Measurements from ENCODE around the gene PIAS4. TPM values are rescaled to one million over a fixed set of nuclear protein-coding genes. Genes with fewer than 3 reads are reported as not detected.

The PIAS4 gene
- total and polyA plus RNA-seq, 7 experiments from 2014 or later, result 3.9 to 40.6 (median 24.3) TPM

- DNase-seq (no peak), ATAC-seq (no peak)
- Mint-ChIP-seq H3K9me3 (no peaks in the 10 kb centered on the region), H3K27me3 (no peaks in the 10 kb centered on the region), H3K4me3 (peak overlapping the region in 9 of 10 donors; percentile 40 to 77 (median 70)), H3K27ac (peak overlapping the region; percentile 72 to 95 (median 87)), H3K4me1 (peaks cover 27 to 66% (median 56%) of the 10 kb centered on the region in 7 donors), H3K36me3 (peaks cover 0 to 4% (median 0%) of the 10 kb centered on the region in 5 donors)
- ChIA-PET POLR2A (interaction anchor here (1.3 to 1.5 kb wide), 2 partner anchors 25 to 31 kb away, joined by 3 to 4 read pairs; no protein-coding TSS in a partner anchor), CTCF (no interaction called here)
- intact Hi-C loops (cut with micrococcal nuclease), result no loop called here
- Histone ChIP-seq H3K36me3 (ENCODE audit: control insufficient read depth in 2 of 3, insufficient read depth in 3 of 3, low read length in 3 of 3) (no peaks in the 10 kb centered on the region), H3K4me3 (ENCODE audit: low read length) (no peak overlapping the region), H3K27me3 (ENCODE audit: control insufficient read depth in 2 of 2, insufficient read depth in 2 of 2, low read length in 2 of 2) (no peaks in the 10 kb centered on the region), H3K9me3 (ENCODE audit: control insufficient read depth in 2 of 3, low read length in 3 of 3) (no peaks in the 10 kb centered on the region), H3K4me1 (ENCODE audit: control insufficient read depth in 2 of 2, insufficient read depth in 2 of 2, low read length in 2 of 2) (peaks cover 60 to 66% of the 10 kb centered on the region in 2 donors), H3K27ac (ENCODE audit: low read depth, low read length) (peak overlapping the region; percentile 68)
Measured at GRCh38 chr19:4084547-4084877, 77.0 kb downstream of the PIAS4 start.

DNA sequence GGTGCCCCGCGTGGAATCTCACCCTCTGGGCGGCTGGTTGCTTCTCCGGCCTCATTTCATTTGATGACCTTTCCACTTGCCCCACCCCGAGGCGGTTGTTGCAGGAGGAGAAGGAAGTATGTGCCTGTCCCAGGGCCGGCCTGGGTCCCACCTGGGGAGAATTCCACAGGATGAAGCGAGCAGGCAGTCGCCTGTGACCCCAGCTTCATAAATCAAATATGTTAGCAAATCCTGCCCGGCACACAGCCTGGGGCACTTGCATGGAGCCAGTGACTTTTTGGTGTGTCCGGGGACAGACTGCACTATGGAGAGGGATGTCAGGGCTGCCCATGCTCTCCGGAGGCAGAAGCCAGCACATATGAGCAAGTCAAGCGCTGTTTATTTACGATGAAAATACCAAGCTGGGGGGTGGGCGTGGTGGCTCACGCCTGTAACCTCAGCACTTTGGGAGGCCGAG is 78.9 kb downstream of the PIAS4 start:
- ChIA-PET POLR2A (interaction anchor here (1.0 to 2.1 kb wide), 4 partner anchors 9 to 101 kb away, joined by 3 to 10 read pairs (median 6); partner anchors contain the start of gene EEF2), CTCF (no interaction called here)
- Mint-ChIP-seq H3K4me3 (peak overlapping the region in 8 of 10 donors; percentile 21 to 82 (median 55)), H3K4me1 (peaks cover 33 to 70% (median 58%) of the 10 kb centered on the region in 7 donors), H3K9me3 (no peaks in the 10 kb centered on the region), H3K27me3 (no peaks in the 10 kb centered on the region), H3K36me3 (peaks cover 0 to 4% (median 0%) of the 10 kb centered on the region in 5 donors), H3K27ac (peak overlapping the region; percentile 23 to 92 (median 82))
- H3K27me3 ChIP-seq (ENCODE audit: control insufficient read depth in 2 of 2, insufficient read depth in 2 of 2, low read length in 2 of 2), result no peaks in the 10 kb centered on the region
- no peak for DNase-seq
- ATAC-seq, result no peak
- intact Hi-C loops (cut with micrococcal nuclease), result no loop called here
- no peaks in the 10 kb centered on the region for H3K36me3 ChIP-seq (ENCODE audit: control insufficient read depth in 2 of 3, insufficient read depth in 3 of 3, low read length in 3 of 3)
- peaks cover 62 to 68% of the 10 kb centered on the region in 2 donors for H3K4me1 ChIP-seq (ENCODE audit: control insufficient read depth in 2 of 2, insufficient read depth in 2 of 2, low read length in 2 of 2)
- H3K27ac ChIP-seq (ENCODE audit: low read depth, low read length), result peak overlapping the region; percentile 42
- H3K4me3 ChIP-seq (ENCODE audit: low read length), result no peak overlapping the region
- no peaks in the 10 kb centered on the region for H3K9me3 ChIP-seq (ENCODE audit: control insufficient read depth in 2 of 3, low read length in 3 of 3)

DNA sequence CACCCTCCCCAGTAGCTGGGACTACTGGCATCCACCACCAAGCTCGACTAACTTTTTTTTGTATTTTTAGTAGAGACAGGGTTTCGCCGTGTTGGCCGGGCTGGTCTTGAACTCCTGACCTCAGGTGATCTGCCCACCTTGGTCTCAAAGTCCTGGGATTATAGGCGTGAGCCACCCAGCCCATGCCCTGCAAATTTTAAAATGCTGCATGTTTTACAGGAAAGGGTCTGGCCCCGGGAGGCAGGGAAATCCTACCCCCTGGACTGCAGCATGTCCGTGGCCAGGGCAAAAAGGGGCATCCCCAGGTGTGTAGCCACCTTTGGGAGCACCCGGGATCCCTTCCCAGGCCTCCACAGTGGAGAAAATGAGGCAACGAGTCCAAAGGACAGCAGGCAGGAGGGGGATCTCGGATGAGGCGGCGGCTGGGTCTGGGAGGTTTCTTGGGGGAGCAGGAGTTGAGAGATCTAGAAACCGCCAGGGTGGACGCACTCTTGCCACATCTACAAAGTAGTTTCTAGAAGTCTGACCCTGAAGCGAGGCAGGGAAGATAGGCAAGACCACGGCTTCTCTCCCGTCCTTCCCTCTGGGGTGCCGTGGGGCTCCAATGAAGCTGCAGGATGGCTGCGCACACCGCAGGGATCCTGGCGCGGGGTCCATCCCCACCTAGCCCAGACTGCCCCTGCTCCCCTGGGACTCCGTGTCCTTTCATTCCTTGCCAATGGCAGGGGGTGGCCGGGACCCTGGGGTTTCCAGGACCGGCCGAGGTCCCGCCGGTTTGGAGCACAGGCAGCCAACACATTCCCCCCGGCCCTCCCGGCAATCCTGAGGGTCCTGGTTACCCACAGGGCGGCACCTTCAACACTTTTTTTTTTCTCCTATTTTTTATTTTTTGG is 80.5 kb downstream of the PIAS4 start:
- peak overlapping the region; percentile 43 to 83 (median 79) for H3K4me3 Mint-ChIP-seq
- no peaks in the 10 kb centered on the region for H3K27me3 ChIP-seq (ENCODE audit: control insufficient read depth in 2 of 2, insufficient read depth in 2 of 2, low read length in 2 of 2)
- H3K4me1 ChIP-seq (ENCODE audit: control insufficient read depth in 2 of 2, insufficient read depth in 2 of 2, low read length in 2 of 2), result peaks cover 60% of the 10 kb centered on the region in 2 donors
- no peaks in the 10 kb centered on the region for H3K27me3 Mint-ChIP-seq
- DNase-seq, result no peak
- no peaks in the 10 kb centered on the region for H3K9me3 ChIP-seq (ENCODE audit: control insufficient read depth in 2 of 3, low read length in 3 of 3)
- CTCF ChIA-PET, result no interaction called here
- no peak overlapping the region for H3K4me3 ChIP-seq (ENCODE audit: low read length)
- ATAC-seq, result no peak
- POLR2A ChIA-PET, result interaction anchor here (1.1 to 2.2 kb wide), 6 partner anchors 21 to 103 kb away, joined by 3 to 11 read pairs (median 4); partner anchors contain the start of genes EEF2, PIAS4 and ZBTB7A
- no peaks in the 10 kb centered on the region for H3K9me3 Mint-ChIP-seq
- intact Hi-C loops (cut with micrococcal nuclease), result loop anchor here in 1 of 2 donors (2.0 kb wide), 1 partner anchor 21 kb away; the partner anchor contains the start of gene ZBTB7A
- peaks cover 33 to 66% (median 52%) of the 10 kb centered on the region in 7 donors for H3K4me1 Mint-ChIP-seq
- peaks cover 0 to 4% (median 0%) of the 10 kb centered on the region in 5 donors for H3K36me3 Mint-ChIP-seq
- peak overlapping the region; percentile 67 for H3K27ac ChIP-seq (ENCODE audit: low read depth, low read length)
- no peaks in the 10 kb centered on the region for H3K36me3 ChIP-seq (ENCODE audit: control insufficient read depth in 2 of 3, insufficient read depth in 3 of 3, low read length in 3 of 3)
- H3K27ac Mint-ChIP-seq, result peak overlapping the region; percentile 82 to 97 (median 94)

DNA sequence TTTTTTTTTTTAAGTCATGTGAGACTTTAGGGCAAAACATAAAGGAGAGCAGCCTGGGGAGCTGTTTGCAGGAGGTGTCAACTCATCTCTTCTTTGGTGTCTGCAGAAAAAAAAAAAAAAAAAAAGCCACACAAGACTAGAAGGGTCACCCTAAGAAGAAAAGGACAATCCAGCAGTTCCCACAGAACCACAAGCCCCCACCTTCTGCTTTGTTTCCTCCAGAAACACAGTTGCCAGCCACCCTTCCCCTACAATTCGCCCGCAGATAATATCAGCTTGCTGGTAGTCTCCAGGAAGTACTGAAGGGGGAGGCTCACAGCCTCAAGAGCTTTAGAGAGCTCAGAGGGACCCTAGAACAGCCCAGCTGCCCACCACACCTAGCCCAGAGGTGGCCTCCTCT is 81.4 kb downstream of the PIAS4 start:
- intact Hi-C loops (cut with micrococcal nuclease), result loop anchor here (1.0 to 2.0 kb wide), 6 partner anchors 15 to 35 kb away; partner anchors contain the start of genes ZBTB7A (in 2 of the 2) and MAP2K2 (in 1 of the 2)
- Histone ChIP-seq H3K4me1 (ENCODE audit: control insufficient read depth in 2 of 2, insufficient read depth in 2 of 2, low read length in 2 of 2) (peaks cover 50 to 51% of the 10 kb centered on the region in 2 donors), H3K9me3 (ENCODE audit: control insufficient read depth in 2 of 3, low read length in 3 of 3) (no peaks in the 10 kb centered on the region), H3K27ac (ENCODE audit: low read depth, low read length) (peak overlapping the region; percentile 67), H3K36me3 (ENCODE audit: control insufficient read depth in 2 of 3, insufficient read depth in 3 of 3, low read length in 3 of 3) (peaks cover 0 to 1% (median 0%) of the 10 kb centered on the region in 3 experiments), H3K4me3 (ENCODE audit: low read length) (peak overlapping the region; percentile 27), H3K27me3 (ENCODE audit: control insufficient read depth in 2 of 2, insufficient read depth in 2 of 2, low read length in 2 of 2) (no peaks in the 10 kb centered on the region)
- Mint-ChIP-seq H3K36me3 (peaks cover 0 to 9% (median 0%) of the 10 kb centered on the region in 5 donors), H3K4me3 (peak overlapping the region; percentile 76 to 83 (median 79)), H3K9me3 (no peaks in the 10 kb centered on the region), H3K27ac (peak overlapping the region; percentile 82 to 97 (median 94)), H3K27me3 (no peaks in the 10 kb centered on the region), H3K4me1 (peaks cover 25 to 57% (median 49%) of the 10 kb centered on the region in 7 donors)
- DNase-seq (peak in 8 of 9 donors; percentile 39 to 56 (median 51)), ATAC-seq (peak; percentile 76)
- ChIA-PET CTCF (interaction anchor here (0.7 to 1.6 kb wide), 6 partner anchors 12 to 101 kb away, joined by 3 to 7 read pairs (median 4); no protein-coding TSS in a partner anchor), POLR2A (interaction anchor here (0.7 to 4.2 kb wide), 8 partner anchors 9 to 99 kb away, joined by 3 to 40 read pairs (median 4); partner anchors contain the start of genes PIAS4 and ZBTB7A)

Small RNAs within 50 kb of the gene (microRNA-seq; reads per million reads assigned to microRNA genes)
- not detected for gene MIR637 (ENCODE audit: borderline microRNAs expressed)

Other genes starting within 250 kb of the PIAS4 start
- 10 to 100 TPM; 55.1 to 77.3 (median 67.1) TPM for gene APBA3, start 246.0 kb upstream of the PIAS4 start, total RNA-seq
- 10 to 100 TPM; 30.7 to 33.6 TPM for gene APBA3, start 246.0 kb upstream of the PIAS4 start, polyA plus RNA-seq
- 10 to 100 TPM; 34.0 to 95.2 (median 58.8) TPM for gene MRPL54, start 245.1 kb upstream of the PIAS4 start, total RNA-seq
- gene MRPL54, start 245.1 kb upstream of the PIAS4 start, polyA plus RNA-seq, result 100 to 1,000 TPM; 143 to 154 TPM
- not detected for gene RAX2, start 235.5 kb upstream of the PIAS4 start, total RNA-seq
- not detected for gene RAX2, start 235.5 kb upstream of the PIAS4 start, polyA plus RNA-seq
- gene MATK, start 221.4 kb upstream of the PIAS4 start, total RNA-seq, result 10 to 100 TPM in 3 of 5 experiments, 1 to 10 TPM in 2; 1.6 to 32.6 (median 14.3) TPM
- gene MATK, start 221.4 kb upstream of the PIAS4 start, polyA plus RNA-seq, result 10 to 100 TPM in 1 of 2 donors, 1 to 10 TPM in 1; 8.4 to 13.0 TPM
- gene ZFR2, start 138.7 kb upstream of the PIAS4 start, total RNA-seq, result 1 to 10 TPM in 4 of 5 experiments, under 1 TPM in 1; 0.22 to 3.8 (median 1.4) TPM
- 1 to 10 TPM; 3.4 to 5.5 TPM for gene ZFR2, start 138.7 kb upstream of the PIAS4 start, polyA plus RNA-seq
- not detected for gene ATCAY, start 127.1 kb upstream of the PIAS4 start, total RNA-seq
- gene ATCAY, start 127.1 kb upstream of the PIAS4 start, polyA plus RNA-seq, result not detected
- not detected for gene NMRK2, start 74.7 kb upstream of the PIAS4 start, total RNA-seq
- gene NMRK2, start 74.7 kb upstream of the PIAS4 start, polyA plus RNA-seq, result not detected
- 10 to 100 TPM; 24.7 to 40.3 (median 33.9) TPM for gene DAPK3, start 36.6 kb upstream of the PIAS4 start, total RNA-seq
- 10 to 100 TPM; 18.2 to 35.4 TPM for gene DAPK3, start 36.6 kb upstream of the PIAS4 start, polyA plus RNA-seq
- 1,000 to 10,000 TPM; 1,791 to 2,674 (median 2,346) TPM for gene EEF2, start 22.3 kb upstream of the PIAS4 start, total RNA-seq
- 100 to 1,000 TPM; 611 to 634 TPM for gene EEF2, start 22.3 kb upstream of the PIAS4 start, polyA plus RNA-seq
- 10 to 100 TPM; 47.4 to 76.0 (median 52.0) TPM for gene ZBTB7A, start 59.2 kb downstream of the PIAS4 start, total RNA-seq
- gene ZBTB7A, start 59.2 kb downstream of the PIAS4 start, polyA plus RNA-seq, result 10 to 100 TPM; 15.3 to 45.0 TPM
- 100 to 1,000 TPM in 4 of 5 experiments, 10 to 100 TPM in 1; 87.4 to 162 (median 123) TPM for gene MAP2K2, start 116.4 kb downstream of the PIAS4 start, total RNA-seq
- 10 to 100 TPM; 40.5 to 93.6 TPM for gene MAP2K2, start 116.4 kb downstream of the PIAS4 start, polyA plus RNA-seq
- not detected for gene CREB3L3, start 145.9 kb downstream of the PIAS4 start, total RNA-seq
- not detected for gene CREB3L3, start 145.9 kb downstream of the PIAS4 start, polyA plus RNA-seq
- gene SIRT6, start 174.8 kb downstream of the PIAS4 start, total RNA-seq, result 10 to 100 TPM; 20.0 to 41.2 (median 26.0) TPM
- gene SIRT6, start 174.8 kb downstream of the PIAS4 start, polyA plus RNA-seq, result 1 to 10 TPM; 1.1 to 3.9 TPM
- gene ANKRD24, start 175.0 kb downstream of the PIAS4 start, total RNA-seq, result 1 to 10 TPM in 4 of 5 experiments, under 1 TPM in 1; 0.75 to 2.8 (median 2.4) TPM
- gene ANKRD24, start 175.0 kb downstream of the PIAS4 start, polyA plus RNA-seq, result under 1 TPM in 1 of 2 donors, not detected in 1; 0.17 TPM
- 1 to 10 TPM in 1 of 5 experiments, under 1 TPM in 1, not detected in 3; 0.44 to 8.8 TPM for gene EBI3, start 221.8 kb downstream of the PIAS4 start, total RNA-seq
- not detected for gene EBI3, start 221.8 kb downstream of the PIAS4 start, polyA plus RNA-seq
- gene YJU2, start 239.3 kb downstream of the PIAS4 start, total RNA-seq, result 10 to 100 TPM; 28.5 to 42.1 (median 31.9) TPM
- gene YJU2, start 239.3 kb downstream of the PIAS4 start, polyA plus RNA-seq, result 10 to 100 TPM; 24.4 to 44.7 TPM

Data from naive thymus-derived CD4-positive, alpha-beta T cell (primary cell).